MCF 10A (cell line): ENCODE results near the gene FSTL1. TPM values are rescaled to one million over a fixed set of nuclear protein-coding genes. Genes with fewer than 3 reads are reported as not detected.

ENCODE experiments used
- BruUV-seq: library from RNA; stranded (reverse); fragments of 400-500 nt; replicated peaks from 2 replicates; lab custom pipeline; 2021; lab: Mats Ljungman, UMichigan
- CTCF ChIA-PET: fragments of 300-600 bp; sonication (Branson Sonifier 250); formaldehyde crosslinking; extraction: SDS; loops from one replicate; lab custom pipeline; 2021; ENCODE audit warnings: antibody characterized with exemption, inconsistent platforms; lab: Yijun Ruan, JAX
- POLR2A ChIA-PET: fragments of 300-600, 350-650 bp; sonication (Branson Sonifier 250); formaldehyde crosslinking; extraction: SDS; loops from one replicate; lab custom pipeline; 2020; ENCODE audit warnings: antibody characterized with exemption, inconsistent platforms; lab: Yijun Ruan, JAX
- DNase-seq: peaks from one replicate; pipeline ENCODE4 v3.0.0-alpha.2; 2018; ENCODE audit not compliant: unreplicated experiment
- H3K27ac Mint-ChIP-seq: one replicate; pipeline ENCODE4 v1.8.0; 2022; ENCODE audit warnings: mild to moderate bottlenecking, low read depth, mixed read lengths; ENCODE audit not compliant: unreplicated experiment
- H3K27me3 Mint-ChIP-seq: one replicate; pipeline ENCODE4 v1.8.0; 2022; ENCODE audit warnings: mixed read lengths; ENCODE audit not compliant: insufficient read depth, unreplicated experiment
- H3K36me3 Mint-ChIP-seq: one replicate; pipeline ENCODE4 v1.8.0; 2022; ENCODE audit warnings: mild to moderate bottlenecking, moderate library complexity, mixed read lengths; ENCODE audit not compliant: insufficient read depth, unreplicated experiment
- H3K4me1 Mint-ChIP-seq: one replicate; pipeline ENCODE4 v1.8.0; 2022; ENCODE audit warnings: mixed read lengths; ENCODE audit not compliant: insufficient read depth, unreplicated experiment
- H3K4me3 Mint-ChIP-seq: one replicate; pipeline ENCODE4 v1.8.0; 2022; ENCODE audit warnings: mild to moderate bottlenecking, moderate library complexity, mixed read lengths; ENCODE audit not compliant: unreplicated experiment
- H3K9me3 Mint-ChIP-seq: one replicate; pipeline ENCODE4 v1.8.0; 2022; ENCODE audit warnings: mixed read lengths; ENCODE audit not compliant: unreplicated experiment
- intact Hi-C: fragments of 100-400 bp; cut with micrococcal nuclease; formaldehyde crosslinking; loops from 2 replicates; pipeline ENCODE4 v1.14.1; 2022
- total RNA-seq: library from RNA; stranded (reverse); gene quantifications from 2 replicates; pipeline ENCODE4 v1.2.3, GENCODE V29; 2022
- TF ChIP-seq, protein P1 (sequence below): fragments of 200-600 bp; IDR thresholded peaks from one replicate; pipeline ENCODE4 v1.8.0; 2022; ENCODE audit warnings: antibody characterized with exemption, mild to moderate bottlenecking; ENCODE audit not compliant: unreplicated experiment

FSTL1 gene
- total RNA-seq, 1 experiment from 2014 or later, result 56.4 TPM

DNA sequence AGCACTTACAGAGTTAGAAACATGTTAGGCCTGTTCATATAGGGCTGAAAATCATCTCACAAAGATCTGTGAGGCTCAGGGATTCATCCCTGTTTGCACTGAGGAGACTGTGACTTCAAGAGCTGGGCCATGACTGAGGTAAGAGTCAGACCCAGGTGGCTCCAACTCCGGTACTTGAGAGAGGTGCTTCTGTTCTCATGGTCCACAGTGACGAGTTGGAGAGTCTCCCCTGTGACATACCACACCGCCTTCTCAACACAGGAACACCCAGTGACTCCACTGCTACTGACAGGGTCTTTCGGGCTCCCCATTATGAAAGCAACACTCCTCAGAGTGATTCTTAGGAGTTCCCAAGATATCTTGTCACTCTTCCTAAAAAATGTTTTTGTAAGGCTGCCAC, 27.4 kb downstream of the FSTL1 start:
- Mint-ChIP-seq H3K27ac (no peak overlapping the region), H3K9me3 (no peaks in the 10 kb centered on the region), H3K4me1 (peaks cover 10% of the 10 kb centered on the region), H3K27me3 (no peaks in the 10 kb centered on the region), H3K36me3 (peaks cover 5% of the 10 kb centered on the region), H3K4me3 (no peak overlapping the region)
- intact Hi-C loops, result no loop called here
- no TSS peak for BruUV-seq
- CTCF ChIA-PET, result interaction anchor here (10.8 kb wide), 1 partner anchor 139 kb away, joined by 429 read pairs; no protein-coding TSS in a partner anchor
- TF ChIP-seq, protein P1, sequence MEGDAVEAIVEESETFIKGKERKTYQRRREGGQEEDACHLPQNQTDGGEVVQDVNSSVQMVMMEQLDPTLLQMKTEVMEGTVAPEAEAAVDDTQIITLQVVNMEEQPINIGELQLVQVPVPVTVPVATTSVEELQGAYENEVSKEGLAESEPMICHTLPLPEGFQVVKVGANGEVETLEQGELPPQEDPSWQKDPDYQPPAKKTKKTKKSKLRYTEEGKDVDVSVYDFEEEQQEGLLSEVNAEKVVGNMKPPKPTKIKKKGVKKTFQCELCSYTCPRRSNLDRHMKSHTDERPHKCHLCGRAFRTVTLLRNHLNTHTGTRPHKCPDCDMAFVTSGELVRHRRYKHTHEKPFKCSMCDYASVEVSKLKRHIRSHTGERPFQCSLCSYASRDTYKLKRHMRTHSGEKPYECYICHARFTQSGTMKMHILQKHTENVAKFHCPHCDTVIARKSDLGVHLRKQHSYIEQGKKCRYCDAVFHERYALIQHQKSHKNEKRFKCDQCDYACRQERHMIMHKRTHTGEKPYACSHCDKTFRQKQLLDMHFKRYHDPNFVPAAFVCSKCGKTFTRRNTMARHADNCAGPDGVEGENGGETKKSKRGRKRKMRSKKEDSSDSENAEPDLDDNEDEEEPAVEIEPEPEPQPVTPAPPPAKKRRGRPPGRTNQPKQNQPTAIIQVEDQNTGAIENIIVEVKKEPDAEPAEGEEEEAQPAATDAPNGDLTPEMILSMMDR, result no peak
- no peak for DNase-seq
- POLR2A ChIA-PET, result interaction anchor here (0.7 kb wide), 1 partner anchor 59 kb away, joined by 3 read pairs; no protein-coding TSS in a partner anchor

DNA sequence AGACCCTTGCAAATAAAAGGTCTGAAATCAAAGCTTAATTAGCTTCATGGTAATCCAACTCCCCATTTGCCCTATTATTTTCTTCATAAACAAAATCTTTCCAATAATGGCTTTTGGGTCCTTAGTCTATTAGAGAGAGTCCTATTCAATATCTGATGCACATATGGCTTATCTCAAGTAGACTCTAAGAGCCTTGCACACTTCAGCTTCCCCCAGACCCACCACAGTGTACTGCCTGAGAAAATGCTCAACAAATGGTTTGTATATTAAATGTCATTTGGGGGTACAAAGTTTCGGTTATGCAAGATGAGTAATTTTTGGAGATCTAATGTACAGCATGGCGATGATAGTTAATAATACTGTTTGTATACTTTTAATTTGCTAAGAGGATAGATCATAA, 28.9 kb downstream of the FSTL1 start:
- no peak overlapping the region for H3K27ac Mint-ChIP-seq

DNA sequence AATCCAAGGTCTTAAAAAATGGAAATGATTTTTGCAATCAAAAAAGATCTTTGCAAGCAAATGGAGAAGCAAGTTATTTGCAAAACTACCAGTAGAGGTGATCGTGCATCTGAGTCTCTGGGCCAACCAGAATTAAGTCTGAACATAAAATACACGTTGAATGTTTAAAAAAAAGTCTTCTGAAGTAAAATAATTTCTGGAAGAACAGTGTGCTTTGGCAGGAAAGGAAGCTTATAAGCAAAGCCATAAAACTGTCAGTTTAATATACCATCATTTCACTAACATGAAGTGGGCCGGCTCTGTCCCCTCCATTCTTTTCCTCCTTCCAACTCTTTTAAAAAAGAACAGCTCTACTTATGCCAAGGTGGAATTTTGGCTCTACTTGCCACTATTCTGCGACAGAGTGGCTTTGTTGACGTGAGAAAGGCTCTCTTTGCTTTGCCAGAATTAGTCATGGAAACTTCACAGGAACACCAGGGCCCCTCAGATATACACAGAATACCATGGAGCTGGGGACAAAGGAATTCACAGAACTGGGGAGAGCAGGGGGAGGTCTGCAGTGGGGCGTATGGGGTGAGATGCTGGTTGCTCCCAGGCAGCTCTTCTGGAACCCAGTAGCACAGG, 29.8 kb downstream of the FSTL1 start:
- Mint-ChIP-seq H3K36me3 (peaks cover 10% of the 10 kb centered on the region), H3K9me3 (no peaks in the 10 kb centered on the region), H3K4me3 (no peak overlapping the region), H3K4me1 (peaks cover 27% of the 10 kb centered on the region), H3K27me3 (no peaks in the 10 kb centered on the region), H3K27ac (peak overlapping the region; percentile 29)
- BruUV-seq, result no TSS peak
- CTCF ChIA-PET, result interaction anchor here (0.8 to 10.8 kb wide), 8 partner anchors 10 to 373 kb away, joined by 3 to 429 read pairs (median 6); no protein-coding TSS in a partner anchor
- intact Hi-C loops, result no loop called here
- DNase-seq, result no peak
- TF ChIP-seq, protein P1, result no peak
- POLR2A ChIA-PET, result interaction anchor here (0.7 kb wide), 1 partner anchor 138 kb away, joined by 3 read pairs; no protein-coding TSS in a partner anchor

More for the DNA sequence above, 28.9 kb downstream of the FSTL1 start:
- CTCF ChIA-PET, result interaction anchor here (1.3 to 10.8 kb wide), 6 partner anchors 9 to 372 kb away, joined by 3 to 429 read pairs (median 10); no protein-coding TSS in a partner anchor
- Mint-ChIP-seq H3K4me1 (peaks cover 21% of the 10 kb centered on the region), H3K9me3 (no peaks in the 10 kb centered on the region), H3K36me3 (peaks cover 7% of the 10 kb centered on the region), H3K27me3 (no peaks in the 10 kb centered on the region), H3K4me3 (no peak overlapping the region)
- no TSS peak for BruUV-seq
- intact Hi-C loops, result no loop called here
- TF ChIP-seq, protein P1, result no peak
- POLR2A ChIA-PET, result no interaction called here
- no peak for DNase-seq

DNA sequence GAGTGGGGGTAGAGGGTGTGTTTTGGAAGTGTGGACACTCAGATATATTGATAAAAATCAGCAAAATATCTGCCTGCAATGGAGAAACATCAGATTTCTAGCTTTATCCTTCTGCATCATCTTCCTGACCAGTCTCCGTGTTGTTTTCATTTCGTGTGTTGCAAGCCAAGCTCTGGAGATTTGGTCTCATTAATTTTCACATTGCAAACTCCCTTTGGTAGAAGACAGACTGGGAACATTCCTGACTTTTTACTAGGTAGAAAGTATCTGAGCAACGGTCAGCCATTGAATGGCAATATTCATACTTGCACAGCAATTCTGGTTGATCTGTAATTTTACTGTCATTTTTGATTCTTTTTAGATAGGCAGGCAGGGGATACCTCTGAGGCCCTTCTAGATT, 30.4 kb downstream of the FSTL1 start:
- CTCF ChIA-PET, result interaction anchor here (1.0 to 10.8 kb wide), 8 partner anchors 10 to 373 kb away, joined by 3 to 429 read pairs (median 18); no protein-coding TSS in a partner anchor
- DNase-seq, result no peak
- no peak overlapping the region for H3K4me3 Mint-ChIP-seq
- TF ChIP-seq, protein P1, result no peak
- intact Hi-C loops, result no loop called here
- peak overlapping the region; percentile 29 for H3K27ac Mint-ChIP-seq
- H3K27me3 Mint-ChIP-seq, result no peaks in the 10 kb centered on the region
- H3K4me1 Mint-ChIP-seq, result peaks cover 28% of the 10 kb centered on the region
- no TSS peak for BruUV-seq
- H3K36me3 Mint-ChIP-seq, result peaks cover 10% of the 10 kb centered on the region
- no peaks in the 10 kb centered on the region for H3K9me3 Mint-ChIP-seq
- POLR2A ChIA-PET, result interaction anchor here (0.7 to 1.3 kb wide), 2 partner anchors 9 to 138 kb away, joined by 3 read pairs; no protein-coding TSS in a partner anchor
